Measurements from ENCODE around the gene TCTN2.
A peak's percentile ranks its signal among the peaks of the same experiment; 100 is the strongest.

- TF ChIP-seq ZBTB40 (IDR thresholded peaks at IDR 0.05) = peak; percentile 64; the same call in 1 of the 2 replicates
- no peak for TF ChIP-seq ZBTB40 (CRISPR knock-in tag; IDR thresholded peaks at IDR 0.05)
- 0 out of 2 replicates have a peak, but pooled peaks have one; percentile 26 for TF ChIP-seq POLR2A (conservative IDR thresholded peaks at IDR 0.05)
- no peak for TF ChIP-seq CTCFL (IDR thresholded peaks at IDR 0.05; ENCODE audit: borderline replicate concordance, insufficient read depth, low read depth, low read length, poor library complexity, severe bottlenecking)
- no peak for TF ChIP-seq ZNF431 (CRISPR knock-in tag; IDR thresholded peaks at IDR 0.05)
- no peak for TF ChIP-seq CTCF (IDR thresholded peaks at IDR 0.05 in 2 of 3, conservative IDR thresholded peaks at IDR 0.05 in 1 of 3; ENCODE audit: insufficient read depth in 2 of 3, low read depth in 1 of 3, low read length in 3 of 3)
These were observed 42.5 kb downstream of the TCTN2 start for GRCh38 chr12:123713398-123713797.

All from K562 (cell line).